Endothelial cell of umbilical vein (primary cell): ENCODE measurements around the gene KCNK2. TPM values are rescaled to one million over a fixed set of nuclear protein-coding genes. Genes with fewer than 3 reads are reported as not detected.

Experiments used
- BruUV-seq: library from RNA; stranded (reverse); fragments of 400-500 nt; replicated peaks from 2 replicates; lab custom pipeline; 2021; lab: Mats Ljungman, UMichigan
- CTCF ChIA-PET: fragments of 300-600, 350-600 bp; sonication (Branson Sonifier 250); formaldehyde crosslinking; loops from one replicate; lab custom pipeline; 2021; ENCODE audit warnings: antibody characterized with exemption, inconsistent platforms; lab: Charles Lee
- POLR2A ChIA-PET: fragments of 300-600, 350-600 bp; sonication (Branson Sonifier 250); formaldehyde crosslinking; loops from one replicate; lab custom pipeline; 2021; ENCODE audit warnings: antibody characterized with exemption, inconsistent platforms; lab: Charles Lee
- DNase-seq: peaks from one replicate; pipeline ENCODE4 v3.0.0-alpha.2; 2011; ENCODE audit warnings: low read depth, low spot score
- FAIRE-seq: peaks from 2 replicates; lab custom pipeline; 2011; peaks lifted over from hg19 to GRCh38; lab: Jason Lieb, UNC
- H2AFZ ChIP-seq: 2 replicates; pipeline ENCODE4 v1.6.0; 2012; ENCODE audit warnings: low read depth, low read length, control low read depth, inconsistent platforms
- H3K27ac ChIP-seq: 2 replicates; pipeline ENCODE4 v1.5.1; 2011; ENCODE audit warnings: low read depth, mild to moderate bottlenecking, control low read depth, low read length, moderate library complexity; ENCODE audit not compliant: insufficient read depth
- H3K27me3 ChIP-seq, 2 experiments: 2 replicates each; pipeline versions ENCODE4 v1.6.0 to v1.6.1; 2011; ENCODE audit warnings: low read length in 2 of 2, mixed read lengths in 1 of 2; ENCODE audit not compliant: control insufficient read depth in 2 of 2, insufficient read depth in 2 of 2
- H3K36me3 ChIP-seq, 2 experiments: 2 replicates in 1 of 2; 3 replicates in 1 of 2; pipeline ENCODE4 v1.5.1; 2011; ENCODE audit warnings: low read length in 2 of 2, mild to moderate bottlenecking in 1 of 2, moderate library complexity in 1 of 2; ENCODE audit not compliant: control insufficient read depth in 2 of 2, insufficient read depth in 2 of 2; ENCODE audit errors: extremely low read depth in 1 of 2
- H3K4me1 ChIP-seq: 3 replicates; pipeline ENCODE4 v1.5.1; 2011; ENCODE audit warnings: mild to moderate bottlenecking, low read length; ENCODE audit not compliant: control insufficient read depth, insufficient read depth; ENCODE audit errors: extremely low read depth
- H3K4me2 ChIP-seq: 2 replicates; pipeline ENCODE4 v1.6.1; 2011; ENCODE audit warnings: low read length, control low read depth, mixed read lengths; ENCODE audit not compliant: insufficient read depth
- H3K4me3 ChIP-seq, 3 experiments: fragments of 200-600 bp in 1 of 3; sonication (generic), shearing (Covaris generic) in 1 of 3; replicated peaks in 1 of 3; 2 replicates each; pipeline ENCODE4 v1.5.1; 2011 to 2016; ENCODE audit warnings: control low read depth in 3 of 3, low read length in 3 of 3, mild to moderate bottlenecking in 2 of 3, inconsistent platforms in 1 of 3, low read depth in 1 of 3, moderate library complexity in 1 of 3; ENCODE audit not compliant: insufficient read depth in 1 of 3
- H3K79me2 ChIP-seq: 2 replicates; pipeline ENCODE4 v1.6.0; 2012; ENCODE audit warnings: low read length, inconsistent platforms; ENCODE audit not compliant: control insufficient read depth, insufficient read depth
- H3K9ac ChIP-seq: replicated peaks from 2 replicates; pipeline ENCODE3; 2011; ENCODE audit warnings: low read length, control low read depth; ENCODE audit not compliant: insufficient read depth; ENCODE audit errors: extremely low read depth
- H3K9me1 ChIP-seq: replicated peaks from 3 replicates; pipeline ENCODE4 v1.6.0; 2011; ENCODE audit warnings: mild to moderate bottlenecking, low read length; ENCODE audit not compliant: control insufficient read depth, insufficient read depth; ENCODE audit errors: extremely low read depth
- H3K9me3 ChIP-seq: replicated peaks from 2 replicates; pipeline ENCODE4 v1.5.1; 2012; ENCODE audit warnings: low read length, inconsistent platforms; ENCODE audit not compliant: control insufficient read depth, insufficient read depth
- H4K20me1 ChIP-seq: replicated peaks from 2 replicates; pipeline ENCODE3; 2011; ENCODE audit warnings: mild to moderate bottlenecking, low read length; ENCODE audit not compliant: control insufficient read depth, insufficient read depth; ENCODE audit errors: extremely low read depth
- EZH2 ChIP-seq: IDR thresholded peaks from 2 replicates; pipeline ENCODE4 v1.6.1; 2012; ENCODE audit warnings: borderline replicate concordance, low read depth, mild to moderate bottlenecking, moderate library complexity, low read length, inconsistent platforms; ENCODE audit not compliant: severe bottlenecking
- FOS ChIP-seq: IDR thresholded peaks from 2 replicates; pipeline ENCODE4 v1.6.1; 2011; ENCODE audit warnings: mild to moderate bottlenecking, low read length, moderate library complexity, borderline replicate concordance; ENCODE audit not compliant: insufficient read depth
- GATA2 ChIP-seq: IDR thresholded peaks from 2 replicates; pipeline ENCODE4 v1.7.0; 2011; ENCODE audit warnings: low read depth, mild to moderate bottlenecking, moderate library complexity, mixed read lengths, low read length; ENCODE audit not compliant: insufficient read length, insufficient read depth
- JUN ChIP-seq: IDR thresholded peaks from 2 replicates; pipeline ENCODE4 v1.6.1; 2011; ENCODE audit warnings: borderline replicate concordance, low read depth; ENCODE audit not compliant: insufficient read length, insufficient read depth
- MYC ChIP-seq: IDR thresholded peaks from one replicate; pipeline ENCODE4 v1.6.1; 2011; ENCODE audit warnings: mild to moderate bottlenecking, low read depth, low read length
- POLR2A ChIP-seq: IDR thresholded peaks from 2 replicates; pipeline ENCODE4 v1.6.1; 2012; ENCODE audit warnings: low read depth, mild to moderate bottlenecking, control low read depth, low read length
- POLR2AphosphoS5 ChIP-seq: IDR thresholded peaks from 2 replicates; pipeline ENCODE4 v1.6.1; 2012; ENCODE audit warnings: low read depth, mild to moderate bottlenecking, control low read depth, low read length, moderate library complexity; ENCODE audit not compliant: insufficient read depth
- dilution Hi-C: fragments of 300-500 bp; cut with MboI; formaldehyde crosslinking; loops from one replicate; pipeline ENCODE4 v1.15.0; 2019; ENCODE audit warnings: low sequenced_read_pairs; ENCODE audit not compliant: extremely low pct_ligation_motif_present
- intact Hi-C: fragments of 100-400 bp; cut with micrococcal nuclease; formaldehyde crosslinking; loops from one replicate; pipeline ENCODE4 v1.10.0; 2022
- polyA plus RNA-seq, 4 experiments: library from polyadenylated mRNA; depleted of rRNA in 3 of 4; stranded (reverse) in 3 of 4; unstranded in 1 of 4; fragments of >200 nt; gene quantifications; 2 replicates each; pipeline versions ENCODE4 v1.2.1 to v1.2.3, GENCODE V29; 2011 to 2012; ENCODE audit warnings: missing spikeins in 1 of 4
- total RNA-seq: library from RNA; stranded (reverse); gene quantifications from 2 replicates; pipeline ENCODE4 v1.2.3, GENCODE V29; 2021
- TF ChIP-seq, protein P1 (sequence below), 2 donors: IDR thresholded peaks; 1 replicate in 1 of 2; 2 replicates in 1 of 2; pipeline ENCODE4 v1.5.1; 2011; ENCODE audit warnings: low read length in 2 of 2, mild to moderate bottlenecking in 2 of 2, moderate library complexity in 2 of 2, control low read depth in 1 of 2, inconsistent platforms in 1 of 2, low read depth in 1 of 2; ENCODE audit not compliant: insufficient read depth in 1 of 2; ENCODE audit errors: extremely low read depth in 1 of 2
- TF ChIP-seq, protein P2 (sequence below): IDR thresholded peaks from 2 replicates; pipeline ENCODE4 v1.6.1; 2011; ENCODE audit not compliant: insufficient read depth, insufficient read length

KCNK2 gene
- total and polyA plus RNA-seq, 2 donors (not counting 3 experiments of a cell fraction or from before 2014, with no cell fraction given), result 0.08 to 0.46 TPM

DNA sequence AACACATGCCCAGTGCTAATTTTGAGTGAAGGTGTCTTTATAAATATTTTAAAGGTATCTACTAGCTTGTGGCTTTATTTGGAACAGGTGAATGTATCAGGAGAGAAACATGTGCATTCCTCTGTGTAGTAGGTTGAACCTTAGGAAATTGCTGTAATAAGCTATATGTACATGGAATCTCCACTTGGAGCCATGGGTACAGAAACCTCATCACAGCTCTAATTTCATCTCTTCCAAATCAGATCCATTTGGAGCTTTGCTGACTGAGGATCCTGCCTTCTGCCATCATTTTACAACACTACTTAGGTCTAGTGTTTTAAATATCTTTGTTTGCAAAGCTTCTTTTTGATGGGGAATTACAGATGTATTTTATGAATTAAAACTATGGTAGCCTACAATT lies 2.1 kb downstream of the KCNK2 start:
- Histone ChIP-seq H3K4me2 (no peak overlapping the region), H3K9me3 (no peaks in the 10 kb centered on the region), H4K20me1 (no peaks in the 10 kb centered on the region), H2AFZ (no peak overlapping the region), H3K36me3 (no peaks in the 10 kb centered on the region), H3K9me1 (no peaks in the 10 kb centered on the region), H3K4me3 (no peak overlapping the region), H3K27me3 (peaks cover 26 to 33% of the 10 kb centered on the region in 2 experiments), H3K79me2 (no peaks in the 10 kb centered on the region), H3K27ac (no peak overlapping the region), H3K9ac (no peak overlapping the region), H3K4me1 (peaks cover 16% of the 10 kb centered on the region)
- FAIRE-seq (no peak), DNase-seq (no peak)
- intact Hi-C loops, result no loop called here
- ChIA-PET POLR2A (no interaction called here), CTCF (interaction anchor here (0.8 to 1.5 kb wide), 8 partner anchors 8 to 440 kb away, joined by 3 to 7 read pairs (median 4); no protein-coding TSS in a partner anchor)
- dilution Hi-C loops, result no loop called here
- no peak for TF ChIP-seq FOS
- no peak for TF ChIP-seq JUN
- no peak for TF ChIP-seq MYC
- TF ChIP-seq EZH2, result no peak
- TF ChIP-seq, protein P1, sequence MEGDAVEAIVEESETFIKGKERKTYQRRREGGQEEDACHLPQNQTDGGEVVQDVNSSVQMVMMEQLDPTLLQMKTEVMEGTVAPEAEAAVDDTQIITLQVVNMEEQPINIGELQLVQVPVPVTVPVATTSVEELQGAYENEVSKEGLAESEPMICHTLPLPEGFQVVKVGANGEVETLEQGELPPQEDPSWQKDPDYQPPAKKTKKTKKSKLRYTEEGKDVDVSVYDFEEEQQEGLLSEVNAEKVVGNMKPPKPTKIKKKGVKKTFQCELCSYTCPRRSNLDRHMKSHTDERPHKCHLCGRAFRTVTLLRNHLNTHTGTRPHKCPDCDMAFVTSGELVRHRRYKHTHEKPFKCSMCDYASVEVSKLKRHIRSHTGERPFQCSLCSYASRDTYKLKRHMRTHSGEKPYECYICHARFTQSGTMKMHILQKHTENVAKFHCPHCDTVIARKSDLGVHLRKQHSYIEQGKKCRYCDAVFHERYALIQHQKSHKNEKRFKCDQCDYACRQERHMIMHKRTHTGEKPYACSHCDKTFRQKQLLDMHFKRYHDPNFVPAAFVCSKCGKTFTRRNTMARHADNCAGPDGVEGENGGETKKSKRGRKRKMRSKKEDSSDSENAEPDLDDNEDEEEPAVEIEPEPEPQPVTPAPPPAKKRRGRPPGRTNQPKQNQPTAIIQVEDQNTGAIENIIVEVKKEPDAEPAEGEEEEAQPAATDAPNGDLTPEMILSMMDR (IDR thresholded peaks at IDR 0.05; ENCODE audit: extremely low read depth in 1 of 2, insufficient read depth in 1 of 2, low read depth in 1 of 2, low read length in 2 of 2), result no peak
- TF ChIP-seq, protein P2, sequence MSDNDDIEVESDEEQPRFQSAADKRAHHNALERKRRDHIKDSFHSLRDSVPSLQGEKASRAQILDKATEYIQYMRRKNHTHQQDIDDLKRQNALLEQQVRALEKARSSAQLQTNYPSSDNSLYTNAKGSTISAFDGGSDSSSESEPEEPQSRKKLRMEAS, result no peak
- TF ChIP-seq POLR2A, result no peak
- no peak for TF ChIP-seq GATA2
- TF ChIP-seq POLR2AphosphoS5, result no peak
- no TSS peak for BruUV-seq
